Retina (tissue), 1 donor: ENCODE measurements around the gene SAMD4A.

Experiments
- DNase-seq: peaks from one replicate; pipeline ENCODE4 v3.0.0-alpha.2; 2016

Gene SAMD4A

DNA sequence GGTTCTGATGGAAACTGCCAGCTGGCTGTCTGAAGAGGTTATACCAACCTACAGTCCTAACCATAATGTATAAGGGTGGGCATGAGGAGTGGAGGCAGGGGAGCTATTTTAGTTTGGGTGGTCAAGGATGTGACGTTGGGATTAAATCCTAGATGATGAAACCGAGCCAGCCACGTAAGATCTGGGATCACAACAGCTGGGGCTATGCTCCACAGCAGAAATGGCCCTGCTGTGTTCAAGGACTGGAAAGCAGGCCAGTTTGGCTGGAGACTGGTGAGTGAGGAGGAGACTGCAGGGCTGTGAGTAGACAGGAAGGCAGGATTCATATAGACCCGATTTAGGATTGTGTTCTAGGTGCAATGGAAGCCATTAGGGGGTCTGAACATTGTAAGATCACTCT is 66.1 kb downstream of the SAMD4A start:
- DNase-seq, result no peak

- DNase-seq, result no peak
Observed at GRCh38 chr14:54637270-54638134, 70.6 kb downstream of the SAMD4A start.

GRCh38 chr14:54638135-54638446 is 71.2 kb downstream of the SAMD4A start:
- DNase-seq, result no peak

DNA sequence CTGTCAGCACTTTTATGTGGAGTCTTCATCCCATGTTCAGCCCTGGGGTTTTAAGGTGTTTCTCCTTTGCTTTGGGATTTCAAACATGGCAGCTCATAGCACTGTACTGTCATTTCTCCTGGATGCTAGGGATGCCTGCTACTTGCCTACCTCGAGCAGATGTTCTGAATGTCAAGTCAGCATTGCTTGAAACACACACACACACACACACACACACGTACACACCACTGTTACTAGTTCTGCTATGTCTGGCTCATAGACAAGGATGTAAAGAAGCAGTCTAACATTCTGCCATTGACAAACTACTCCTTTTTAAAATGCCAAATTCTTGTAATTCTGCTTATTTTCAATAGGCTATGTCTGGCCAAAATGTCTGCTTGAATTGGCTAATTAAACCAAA is 72.7 kb downstream of the SAMD4A start:
- no peak for DNase-seq

GRCh38 chr14:54640506-54640905 is 73.6 kb downstream of the SAMD4A start:
- no peak for DNase-seq

DNA sequence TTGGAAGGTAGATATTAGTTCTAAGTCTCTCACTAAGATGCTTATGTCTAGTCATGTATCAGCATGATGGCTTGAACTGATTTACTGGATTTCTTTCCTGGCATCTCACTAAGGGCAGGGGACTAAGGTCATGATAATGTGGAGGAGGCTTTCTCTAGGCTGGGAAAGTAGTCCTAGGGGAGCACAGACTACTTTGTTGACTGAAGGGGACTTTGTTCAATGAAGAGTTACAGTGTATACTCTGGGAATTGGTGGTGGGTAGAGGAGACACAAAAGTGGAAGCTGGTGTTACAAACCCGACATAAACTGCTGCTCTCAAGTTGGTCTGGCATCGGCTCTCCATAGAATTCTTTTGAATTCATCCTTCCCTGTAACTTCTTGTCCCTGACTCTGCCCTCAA is 75.2 kb downstream of the SAMD4A start:
- no peak for DNase-seq

GRCh38 chr14:54642801-54643695 is 76.1 kb downstream of the SAMD4A start:
- DNase-seq, result no peak

GRCh38 chr14:54643696-54644176 is 76.8 kb downstream of the SAMD4A start:
- DNase-seq, result no peak

GRCh38 chr14:54645639-54646038 is 78.7 kb downstream of the SAMD4A start:
- DNase-seq, result no peak

DNA sequence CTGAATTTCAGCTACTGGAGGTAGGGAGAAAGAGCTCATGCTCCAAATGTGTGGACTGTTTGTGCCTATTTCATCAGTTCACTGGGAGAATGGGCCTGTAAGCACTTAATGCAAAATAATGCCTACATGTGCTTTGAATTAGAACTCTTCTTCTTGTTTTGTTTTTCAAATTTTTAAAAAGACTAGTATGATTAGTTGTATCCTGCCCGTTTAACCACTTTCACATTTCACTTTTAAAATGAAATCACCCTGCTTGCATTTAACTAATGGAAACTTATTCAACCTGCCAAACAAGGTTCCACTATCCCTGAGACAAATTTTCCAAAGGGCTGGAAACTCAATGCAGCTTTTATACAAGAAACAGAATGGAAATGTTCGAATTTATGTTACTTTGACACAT is 79.7 kb downstream of the SAMD4A start:
- DNase-seq, result no peak

GRCh38 chr14:54647378-54647777 is 80.5 kb downstream of the SAMD4A start:
- DNase-seq, result no peak

GRCh38 chr14:54649056-54649455 is 82.1 kb downstream of the SAMD4A start:
- DNase-seq, result no peak

- no peak for DNase-seq
Observed at GRCh38 chr14:54650331-54650958, 83.5 kb downstream of the SAMD4A start.

- no peak for DNase-seq
Observed at GRCh38 chr14:54650959-54651351, 84.0 kb downstream of the SAMD4A start.

- no peak for DNase-seq
Observed at GRCh38 chr14:54651649-54652048, 84.7 kb downstream of the SAMD4A start.

DNA sequence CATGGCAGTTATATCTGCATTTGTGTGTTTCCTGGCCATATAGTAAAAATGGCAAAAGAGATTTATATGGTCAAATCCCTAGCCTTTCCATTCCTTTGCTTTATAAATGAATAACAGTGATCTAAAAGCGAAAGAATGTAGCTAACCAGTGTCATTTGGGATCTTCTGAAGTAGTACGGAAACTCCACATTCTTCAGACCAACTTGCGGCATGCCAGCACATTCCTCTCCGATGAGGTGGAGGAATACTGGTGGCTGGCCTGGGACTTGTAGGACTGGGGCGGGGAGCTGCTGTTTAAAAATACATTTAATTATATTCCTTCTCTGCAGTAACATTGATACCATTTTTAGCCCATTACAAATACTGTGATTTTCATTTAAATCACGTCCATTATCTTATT is 85.3 kb downstream of the SAMD4A start:
- DNase-seq, result no peak

GRCh38 chr14:54652605-54653052 is 85.7 kb downstream of the SAMD4A start:
- DNase-seq, result no peak

GRCh38 chr14:54653712-54654469 is 87.0 kb downstream of the SAMD4A start:
- DNase-seq, result no peak

DNA sequence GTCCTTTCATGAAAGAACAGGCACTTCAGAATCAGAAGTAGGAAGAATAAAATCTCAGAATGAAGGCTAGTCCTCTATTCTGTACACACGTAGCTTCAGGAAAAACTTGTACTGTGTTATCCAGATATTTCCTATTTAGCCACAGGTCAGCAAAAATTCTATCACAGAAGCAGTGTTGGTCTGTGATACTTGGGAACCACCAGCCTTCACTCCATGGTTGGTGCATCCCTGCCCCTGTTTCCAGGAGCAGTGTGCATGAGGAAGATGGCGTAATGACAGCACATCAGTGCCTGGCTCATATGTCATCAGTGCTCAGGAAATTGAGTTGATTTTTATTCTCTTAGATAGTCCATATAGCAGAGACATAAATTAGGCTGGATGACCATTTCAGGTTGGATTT is 87.7 kb downstream of the SAMD4A start:
- no peak for DNase-seq

DNA sequence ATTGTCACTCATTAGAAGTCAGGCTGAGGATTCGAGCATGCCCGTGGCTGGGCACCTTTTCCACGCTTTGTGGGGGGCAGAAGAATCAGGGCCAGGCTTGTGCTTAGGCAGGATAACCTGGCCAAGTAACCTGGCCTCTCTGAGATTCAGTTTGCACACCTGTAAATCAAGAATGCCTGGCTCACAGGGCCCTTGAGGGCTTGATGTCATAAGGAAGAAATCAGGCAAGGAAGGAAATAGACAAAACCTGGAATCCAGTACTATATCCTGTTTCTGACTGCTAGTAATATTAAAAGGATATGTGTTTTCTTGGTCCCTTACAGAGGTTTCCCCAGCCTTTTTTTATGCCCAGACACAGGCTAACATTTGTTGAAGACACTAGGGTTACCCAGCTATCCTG is 91.9 kb downstream of the SAMD4A start:
- no peak for DNase-seq

- DNase-seq, result no peak
Observed at GRCh38 chr14:54659365-54659764, 92.4 kb downstream of the SAMD4A start.

DNA sequence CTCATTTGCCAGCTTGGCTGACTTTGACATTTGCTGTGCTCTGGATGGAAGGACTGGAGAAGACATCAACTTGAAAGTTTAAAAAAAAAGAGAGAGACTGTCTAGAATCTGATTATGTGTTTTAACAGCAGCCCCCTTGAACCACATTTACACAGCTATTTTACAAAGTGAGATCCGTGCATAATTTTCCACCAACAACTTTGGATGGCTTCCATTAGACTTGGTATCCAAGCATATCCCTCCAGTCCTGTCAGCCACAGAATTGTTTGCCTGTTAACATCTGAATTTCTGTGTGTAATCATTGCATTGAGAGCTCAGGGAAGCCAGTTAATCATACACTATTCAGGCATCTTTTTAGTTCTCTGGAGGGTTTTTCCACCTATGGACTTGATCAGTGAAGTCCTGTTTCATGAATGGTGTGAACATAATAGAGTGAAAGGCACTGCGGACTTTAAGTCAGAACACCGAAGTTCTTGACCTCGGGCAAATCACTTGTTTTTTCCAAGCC is 93.7 kb downstream of the SAMD4A start:
- no peak for DNase-seq
